Peyer's patch (tissue), 4 donors: ENCODE data around the gene SSBP1. TPM values are rescaled to one million over a fixed set of nuclear protein-coding genes. Genes with fewer than 3 reads are reported as not detected.

Experiments
- DNase-seq, 3 donors: peaks; one replicate each; pipeline ENCODE4 v3.0.0-alpha.2; 2017 to 2019
- H3K27ac ChIP-seq, 4 donors: fragments of 200-600 bp; sonication (generic); one replicate each; pipeline ENCODE4 v1.5.1; 2016 to 2019
- H3K27me3 ChIP-seq, 2 donors: fragments of 200-600 bp; sonication (generic); one replicate each; pipeline ENCODE4 v1.5.1; 2019
- H3K36me3 ChIP-seq, 3 donors: fragments of 200-600 bp; sonication (generic); one replicate each; pipeline ENCODE4 v1.5.1; 2016 to 2019
- H3K4me1 ChIP-seq, 4 donors: fragments of 200-600 bp; sonication (generic); one replicate each; pipeline ENCODE4 v1.5.1; 2016 to 2019
- H3K4me3 ChIP-seq, 4 donors: fragments of 200-600 bp; sonication (generic); 1 replicate in 3 of 4; 2 replicates in 1 of 4; pipeline ENCODE4 v1.5.1; 2016 to 2019; ENCODE audit warnings: mild to moderate bottlenecking in 1 of 4
- H3K9me3 ChIP-seq, 4 donors: fragments of 200-600 bp; sonication (generic); one replicate each; pipeline ENCODE4 v1.5.1; 2016 to 2019; ENCODE audit warnings: mild to moderate bottlenecking in 1 of 4
- POLR2A ChIP-seq, 2 donors: fragments of 450-650 bp; IDR thresholded peaks; one replicate each; pipeline ENCODE4 v1.5.1; 2017; ENCODE audit warnings: antibody characterized with exemption in 2 of 2, mild to moderate bottlenecking in 2 of 2, moderate library complexity in 2 of 2
- small RNA-seq, 2 donors: library from RNA; depleted of rRNA; stranded (forward); fragments of <200 nt; gene quantifications; one replicate each; pipeline ENCODE3, GENCODE V24; 2016
- total RNA-seq, 4 donors: library from RNA; depleted of rRNA; stranded (reverse); fragments of >200 nt; gene quantifications; one replicate each; pipeline ENCODE4 v1.1.0, GENCODE V29; 2016
- TF ChIP-seq, protein P1 (sequence below), 6 experiments: fragments of 450-650 bp in 4 of 6; fragments of 200-600 bp in 2 of 6; sonication (generic) in 1 of 6; IDR thresholded peaks; one replicate each; pipeline ENCODE4 v1.5.1; 2017 to 2019; ENCODE audit warnings: antibody characterized with exemption in 6 of 6, mild to moderate bottlenecking in 3 of 6, moderate library complexity in 1 of 6

SSBP1 gene
- total RNA-seq, 4 donors from 2014 or later, result 54.4 to 106 (median 67.7) TPM

DNA sequence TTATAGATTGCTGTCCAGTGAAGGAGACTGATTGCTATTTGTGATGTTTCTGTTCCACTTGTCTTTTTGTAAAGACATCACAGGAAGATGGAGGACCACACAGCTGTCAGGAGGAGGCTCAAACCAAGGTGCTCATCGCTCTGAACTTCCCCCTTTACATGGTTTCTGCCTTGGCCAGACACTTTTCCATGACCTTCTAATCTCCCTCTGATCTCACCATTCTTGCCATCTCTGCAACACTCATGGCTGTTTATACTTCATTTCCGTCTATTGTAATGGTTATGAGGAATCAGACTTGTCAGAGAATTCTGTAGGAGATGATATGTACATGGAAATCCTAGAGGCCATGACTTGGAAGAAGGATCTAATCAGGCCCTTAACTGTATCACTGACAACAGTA lies 50.1 kb downstream of the SSBP1 start:
- H3K4me3 ChIP-seq, result no peak overlapping the region
- DNase-seq, result no peak
- no peaks in the 10 kb centered on the region for H3K27me3 ChIP-seq
- H3K9me3 ChIP-seq, result no peaks in the 10 kb centered on the region
- H3K27ac ChIP-seq, result no peak overlapping the region
- TF ChIP-seq, protein P1, sequence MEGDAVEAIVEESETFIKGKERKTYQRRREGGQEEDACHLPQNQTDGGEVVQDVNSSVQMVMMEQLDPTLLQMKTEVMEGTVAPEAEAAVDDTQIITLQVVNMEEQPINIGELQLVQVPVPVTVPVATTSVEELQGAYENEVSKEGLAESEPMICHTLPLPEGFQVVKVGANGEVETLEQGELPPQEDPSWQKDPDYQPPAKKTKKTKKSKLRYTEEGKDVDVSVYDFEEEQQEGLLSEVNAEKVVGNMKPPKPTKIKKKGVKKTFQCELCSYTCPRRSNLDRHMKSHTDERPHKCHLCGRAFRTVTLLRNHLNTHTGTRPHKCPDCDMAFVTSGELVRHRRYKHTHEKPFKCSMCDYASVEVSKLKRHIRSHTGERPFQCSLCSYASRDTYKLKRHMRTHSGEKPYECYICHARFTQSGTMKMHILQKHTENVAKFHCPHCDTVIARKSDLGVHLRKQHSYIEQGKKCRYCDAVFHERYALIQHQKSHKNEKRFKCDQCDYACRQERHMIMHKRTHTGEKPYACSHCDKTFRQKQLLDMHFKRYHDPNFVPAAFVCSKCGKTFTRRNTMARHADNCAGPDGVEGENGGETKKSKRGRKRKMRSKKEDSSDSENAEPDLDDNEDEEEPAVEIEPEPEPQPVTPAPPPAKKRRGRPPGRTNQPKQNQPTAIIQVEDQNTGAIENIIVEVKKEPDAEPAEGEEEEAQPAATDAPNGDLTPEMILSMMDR (IDR thresholded peaks at IDR 0.05), result no peak
- TF ChIP-seq POLR2A (IDR thresholded peaks at IDR 0.05), result no peak
- H3K4me1 ChIP-seq, result no peaks in the 10 kb centered on the region
- peaks cover 0 to 6% (median 0%) of the 10 kb centered on the region in 3 donors for H3K36me3 ChIP-seq

DNA sequence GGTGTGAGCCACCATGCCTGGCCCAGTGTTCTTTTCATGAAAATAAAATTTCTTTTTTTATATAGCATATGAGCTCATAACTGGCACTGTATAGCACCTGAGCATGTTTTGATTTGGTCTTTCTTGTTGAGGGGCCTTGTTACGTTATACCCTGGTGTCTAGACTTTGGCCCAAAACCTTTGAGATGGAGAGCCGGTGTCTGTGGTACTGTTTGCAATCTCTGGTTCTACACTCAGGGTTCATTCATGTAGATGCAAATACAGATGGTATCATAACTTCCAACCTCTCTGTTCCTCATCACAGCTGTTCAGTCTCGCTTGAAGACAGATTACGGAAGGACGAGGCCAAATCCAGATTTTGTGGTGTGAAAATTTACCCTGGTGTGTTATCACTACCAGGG lies 51.8 kb downstream of the SSBP1 start, which contains the start of gene TAS2R5:
TSS of gene TAS2R5 (plus strand) at position 301 of the 400 bp plus-strand sequence. CDS start 145 bp downstream, outside the sequence.
- Histone ChIP-seq H3K27ac (no peak within 1 kb of the TSS), H3K27me3 (no peaks in the 10 kb centered on the region), H3K9me3 (no peaks in the 10 kb centered on the region), H3K4me3 (no peak within 1 kb of the TSS), H3K4me1 (no peaks in the 10 kb centered on the region), H3K36me3 (peaks cover 0 to 6% (median 0%) of the 10 kb centered on the region in 3 donors)
- no peak for TF ChIP-seq POLR2A (IDR thresholded peaks at IDR 0.05)
- TF ChIP-seq, protein P1 (IDR thresholded peaks at IDR 0.05), result no peak
- DNase-seq, result no peak

DNA sequence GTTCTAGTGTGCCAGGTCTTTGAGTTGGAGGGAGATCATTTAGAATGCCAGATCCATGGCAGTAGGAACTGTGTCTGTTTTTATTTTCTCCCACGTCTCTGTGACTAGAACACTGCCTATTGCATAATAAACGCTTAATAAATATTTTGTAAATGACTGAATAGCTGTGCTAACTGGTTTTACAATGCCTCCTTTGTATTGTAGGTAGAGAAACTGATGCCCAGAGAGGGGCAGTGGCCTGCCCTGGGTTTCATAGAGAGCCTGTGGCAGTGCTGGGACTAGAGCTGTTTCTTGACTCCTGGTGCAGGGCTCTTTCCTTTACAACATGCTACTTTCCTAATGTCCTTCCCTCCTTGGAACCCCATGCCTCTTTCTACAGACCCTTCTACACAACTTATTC lies 54.4 kb downstream of the SSBP1 start:
- H3K27me3 ChIP-seq, result no peaks in the 10 kb centered on the region
- no peaks in the 10 kb centered on the region for H3K9me3 ChIP-seq
- H3K27ac ChIP-seq, result no peak overlapping the region
- no peak for TF ChIP-seq POLR2A (IDR thresholded peaks at IDR 0.05)
- TF ChIP-seq, protein P1 (IDR thresholded peaks at IDR 0.05), result no peak
- no peak overlapping the region for H3K4me3 ChIP-seq
- H3K4me1 ChIP-seq, result no peaks in the 10 kb centered on the region
- no peak for DNase-seq
- peaks cover 0 to 6% (median 0%) of the 10 kb centered on the region in 3 donors for H3K36me3 ChIP-seq

Small RNAs within 50 kb of the gene (small RNA-seq; reads per million reads assigned to genes)
- 0 reads per million in 2 donors for gene RNU1-82P

Other genes with a start within 250 kb of the SSBP1 start
- 10 to 100 TPM in 3 of 4 donors, 1 to 10 TPM in 1; 8.4 to 47.0 (median 17.5) TPM for gene AGK, start 186.9 kb upstream of the SSBP1 start, total RNA-seq
- gene DENND11, start 36.2 kb upstream of the SSBP1 start, total RNA-seq, result 10 to 100 TPM; 22.6 to 31.0 (median 26.4) TPM
- gene WEE2, start 30.0 kb upstream of the SSBP1 start, total RNA-seq, result not detected
- gene TAS2R3, start 25.7 kb downstream of the SSBP1 start, total RNA-seq, result 1 to 10 TPM; 5.7 to 6.6 (median 6.3) TPM
- gene TAS2R4, start 38.3 kb downstream of the SSBP1 start, total RNA-seq, result 1 to 10 TPM in 3 of 4 donors, not detected in 1; 1.9 to 5.6 (median 3.3) TPM
- gene TAS2R5, start 51.9 kb downstream of the SSBP1 start, total RNA-seq, result 1 to 10 TPM; 2.1 to 6.0 (median 5.2) TPM
- not detected for gene PRSS37, start 103.1 kb downstream of the SSBP1 start, total RNA-seq
- not detected for gene OR9A4, start 178.0 kb downstream of the SSBP1 start, total RNA-seq
- not detected for gene CLEC5A, start 208.6 kb downstream of the SSBP1 start, total RNA-seq
- 1 to 10 TPM in 2 of 4 donors, not detected in 2; 1.3 to 2.7 TPM for gene TAS2R38, start 235.4 kb downstream of the SSBP1 start, total RNA-seq